Cardiac fibroblast (primary cell): ENCODE measurements around the gene LSAMP.

ENCODE experiments used
- DNase-seq, 2 donors: peaks; one replicate each; pipeline versions ENCODE4 v3.0.0 to v3.0.0-alpha.2; 2010; ENCODE audit warnings: low read depth in 2 of 2
- H3K4me3 ChIP-seq, 2 donors: replicated peaks in 1 of 2; 1 replicate in 1 of 2; 2 replicates in 1 of 2; pipeline ENCODE4 v1.5.1; 2011; ENCODE audit warnings: low read depth in 2 of 2, low read length in 2 of 2, mild to moderate bottlenecking in 2 of 2, moderate library complexity in 1 of 2
- TF ChIP-seq, protein P1 (sequence below): IDR thresholded peaks from one replicate; pipeline ENCODE4 v1.5.1; 2011; ENCODE audit warnings: low read depth, mild to moderate bottlenecking, low read length, inconsistent platforms

LSAMP gene

GRCh38 chr3:116103868-116104530, 341.3 kb downstream of the LSAMP start:
- TF ChIP-seq, protein P1, sequence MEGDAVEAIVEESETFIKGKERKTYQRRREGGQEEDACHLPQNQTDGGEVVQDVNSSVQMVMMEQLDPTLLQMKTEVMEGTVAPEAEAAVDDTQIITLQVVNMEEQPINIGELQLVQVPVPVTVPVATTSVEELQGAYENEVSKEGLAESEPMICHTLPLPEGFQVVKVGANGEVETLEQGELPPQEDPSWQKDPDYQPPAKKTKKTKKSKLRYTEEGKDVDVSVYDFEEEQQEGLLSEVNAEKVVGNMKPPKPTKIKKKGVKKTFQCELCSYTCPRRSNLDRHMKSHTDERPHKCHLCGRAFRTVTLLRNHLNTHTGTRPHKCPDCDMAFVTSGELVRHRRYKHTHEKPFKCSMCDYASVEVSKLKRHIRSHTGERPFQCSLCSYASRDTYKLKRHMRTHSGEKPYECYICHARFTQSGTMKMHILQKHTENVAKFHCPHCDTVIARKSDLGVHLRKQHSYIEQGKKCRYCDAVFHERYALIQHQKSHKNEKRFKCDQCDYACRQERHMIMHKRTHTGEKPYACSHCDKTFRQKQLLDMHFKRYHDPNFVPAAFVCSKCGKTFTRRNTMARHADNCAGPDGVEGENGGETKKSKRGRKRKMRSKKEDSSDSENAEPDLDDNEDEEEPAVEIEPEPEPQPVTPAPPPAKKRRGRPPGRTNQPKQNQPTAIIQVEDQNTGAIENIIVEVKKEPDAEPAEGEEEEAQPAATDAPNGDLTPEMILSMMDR = no peak
- no peak overlapping the region for H3K4me3 ChIP-seq
- DNase-seq = no peak

- peak in 1 of 2 donors; percentile 12 for DNase-seq
- TF ChIP-seq, protein P1 = no peak
- no peak overlapping the region for H3K4me3 ChIP-seq
Measured at GRCh38 chr3:116102037-116102436, 343.2 kb downstream of the LSAMP start.

DNA sequence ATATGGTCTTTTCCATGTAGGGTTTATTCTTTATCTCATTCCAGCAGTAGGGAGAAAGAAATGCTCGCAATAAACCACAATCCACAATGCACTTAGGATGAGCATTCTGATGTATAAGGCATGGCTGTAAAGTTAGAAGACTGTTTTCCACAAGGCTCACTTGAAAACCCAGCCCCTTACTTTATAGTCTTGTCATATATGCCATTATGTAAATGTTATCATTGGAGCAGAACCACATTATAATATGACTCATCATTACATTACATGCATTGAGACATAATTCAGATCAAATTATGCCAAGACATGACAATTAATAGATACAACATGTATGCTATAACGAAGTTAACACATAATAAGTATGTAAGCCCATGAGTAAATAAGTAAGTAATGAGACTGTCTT, 348.1 kb downstream of the LSAMP start:
- H3K4me3 ChIP-seq = no peak overlapping the region
- TF ChIP-seq, protein P1 = no peak
- no peak for DNase-seq

DNA sequence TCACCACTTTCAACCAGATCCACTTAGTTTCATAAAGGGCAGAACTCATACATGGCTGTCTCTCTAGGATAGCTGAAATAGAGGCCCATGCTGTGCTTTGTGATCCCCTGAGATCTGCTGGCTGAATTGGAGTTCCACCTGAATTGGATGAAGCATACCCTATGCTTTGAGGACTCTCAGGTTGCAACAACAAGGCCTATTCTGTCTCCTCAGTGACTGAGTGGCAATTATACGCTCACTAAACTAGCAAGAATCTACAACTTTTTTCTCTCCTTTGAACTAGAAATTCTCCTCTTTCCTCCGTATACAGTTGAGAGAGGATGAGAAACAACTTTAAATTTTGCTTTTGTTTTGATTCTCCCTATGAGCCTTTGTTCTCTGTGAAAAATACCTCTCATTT, 348.7 kb downstream of the LSAMP start:
- H3K4me3 ChIP-seq = no peak overlapping the region
- TF ChIP-seq, protein P1 = no peak
- no peak for DNase-seq

GRCh38 chr3:116093374-116093773, 351.9 kb downstream of the LSAMP start:
- TF ChIP-seq, protein P1 = no peak
- no peak overlapping the region for H3K4me3 ChIP-seq
- DNase-seq = no peak

DNA sequence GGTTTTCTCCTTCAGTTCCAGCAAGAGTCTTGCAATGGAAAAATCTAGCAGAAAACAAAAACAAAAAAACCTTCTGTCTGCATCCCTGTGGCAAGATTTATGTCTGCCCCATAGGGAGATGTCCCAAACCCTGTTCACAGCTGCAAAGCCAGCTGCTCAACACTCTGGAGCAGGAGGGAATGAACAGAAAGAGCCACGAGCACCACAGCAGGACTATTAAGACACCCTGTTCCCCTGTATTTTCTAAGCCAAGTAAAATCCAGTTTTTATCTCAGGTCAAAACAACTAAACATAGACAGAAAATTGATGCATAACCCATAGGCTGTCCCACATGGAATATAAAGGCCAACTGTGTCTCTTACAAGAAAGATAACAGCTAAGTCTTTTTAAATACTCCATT, 357.9 kb downstream of the LSAMP start:
- TF ChIP-seq, protein P1 = no peak
- H3K4me3 ChIP-seq = no peak overlapping the region
- DNase-seq = no peak
